Measurements from ENCODE around the gene RFC2.
"Not testable (repeated sequence)": the region's sequence is repeated elsewhere in the genome, so short reads cannot be mapped to it uniquely, and the experiment has no call there.

RFC2 gene

DNA sequence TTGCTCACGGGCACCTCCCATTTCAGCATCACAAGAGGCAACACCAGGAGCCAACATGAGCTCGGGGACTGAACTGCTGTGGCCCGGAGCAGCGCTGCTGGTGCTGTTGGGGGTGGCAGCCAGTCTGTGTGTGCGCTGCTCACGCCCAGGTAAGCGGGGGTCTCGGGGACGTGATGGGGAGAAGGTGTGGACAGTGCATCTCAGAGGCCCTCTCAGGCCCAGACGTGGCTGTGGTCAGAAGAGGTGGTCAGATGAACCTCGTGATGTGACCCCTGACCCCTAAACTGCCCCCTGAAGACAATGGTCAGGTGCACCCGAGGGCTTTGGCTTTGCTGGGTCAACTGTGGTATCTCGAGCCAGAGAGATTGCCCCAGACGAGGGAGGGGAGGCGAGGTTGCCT is 38.3 kb downstream of the RFC2 start:
- DNase-seq = no peak

DNA sequence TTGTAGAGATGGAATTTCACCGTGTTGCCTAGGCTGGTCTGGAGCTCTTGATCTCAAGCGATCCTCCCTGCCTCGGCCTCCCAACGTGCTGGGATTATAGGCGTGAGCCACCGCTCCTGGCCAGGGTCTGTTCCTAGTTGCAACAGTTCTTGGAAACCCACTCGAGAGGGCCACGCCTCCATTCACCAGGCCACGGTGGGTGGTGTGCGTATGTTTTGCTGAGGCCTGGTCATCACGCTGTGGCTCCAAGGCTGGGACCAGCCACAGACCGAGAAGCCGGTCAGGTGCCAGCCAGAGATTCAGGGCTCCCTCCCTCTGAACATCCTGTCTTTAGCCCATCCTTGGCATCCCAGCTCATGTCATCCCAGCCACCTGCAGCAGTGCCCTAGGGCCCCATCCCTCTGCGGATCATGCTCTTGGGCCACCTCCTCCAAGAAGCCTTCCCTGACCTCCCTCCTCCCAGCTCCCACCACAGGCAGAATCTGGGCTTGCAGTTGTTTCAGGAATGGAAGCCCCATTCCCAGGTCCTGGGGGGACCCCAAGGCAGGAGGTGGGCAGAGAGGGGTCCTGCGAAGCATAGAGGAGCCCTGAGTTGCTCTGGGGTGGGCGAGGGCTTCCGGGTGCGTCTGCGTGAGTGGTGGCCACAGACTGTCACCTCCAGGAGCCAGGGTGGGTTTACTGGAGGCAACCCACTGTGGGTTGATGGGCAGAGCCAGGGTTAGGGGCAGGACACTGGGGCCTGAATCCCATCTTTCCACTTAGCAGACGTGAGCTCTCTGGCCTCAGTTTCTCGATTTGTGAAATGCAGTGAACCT is 39.2 kb downstream of the RFC2 start:
- no peak for DNase-seq

DNA sequence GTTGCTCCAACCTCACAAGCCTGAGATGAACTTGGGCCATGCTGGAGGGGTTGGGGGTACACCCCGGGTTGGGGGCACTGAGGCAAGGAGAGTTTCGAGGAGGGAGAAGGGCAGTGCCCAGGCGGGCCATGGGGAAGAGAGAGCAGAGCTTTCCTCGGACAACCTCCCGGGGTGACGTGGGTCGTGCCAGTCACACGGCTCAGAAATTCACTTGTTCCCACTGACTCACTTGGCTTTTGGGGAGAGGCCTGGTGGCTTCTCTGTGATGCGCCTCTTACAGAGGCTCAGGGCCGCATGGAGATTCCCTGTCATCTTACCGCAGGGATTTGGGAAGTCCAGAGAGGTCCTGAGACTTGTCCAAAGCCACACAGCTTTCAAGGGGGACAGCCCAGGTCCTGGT is 41.5 kb downstream of the RFC2 start:
- DNase-seq = no peak

DNA sequence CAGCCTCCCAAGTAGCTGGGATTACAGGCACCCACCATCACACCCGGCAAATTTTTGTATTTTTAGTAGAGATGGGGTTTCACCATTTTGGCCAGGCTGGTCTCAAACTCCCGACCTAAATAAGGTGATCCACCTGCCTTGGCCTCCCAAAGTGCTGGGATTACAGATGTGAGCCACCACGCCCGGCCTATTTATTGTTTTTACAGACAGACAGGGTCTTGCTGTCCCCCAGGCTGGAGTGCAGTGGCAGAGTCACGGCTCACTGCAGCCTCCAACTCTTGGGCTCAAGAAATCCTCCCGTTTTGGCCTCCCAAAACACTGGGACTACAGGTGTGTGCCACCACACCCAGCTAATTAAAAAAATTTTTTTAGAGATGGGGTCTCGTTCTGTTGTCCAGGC is 46.0 kb downstream of the RFC2 start:
- DNase-seq = not testable (repeated sequence)

DNA sequence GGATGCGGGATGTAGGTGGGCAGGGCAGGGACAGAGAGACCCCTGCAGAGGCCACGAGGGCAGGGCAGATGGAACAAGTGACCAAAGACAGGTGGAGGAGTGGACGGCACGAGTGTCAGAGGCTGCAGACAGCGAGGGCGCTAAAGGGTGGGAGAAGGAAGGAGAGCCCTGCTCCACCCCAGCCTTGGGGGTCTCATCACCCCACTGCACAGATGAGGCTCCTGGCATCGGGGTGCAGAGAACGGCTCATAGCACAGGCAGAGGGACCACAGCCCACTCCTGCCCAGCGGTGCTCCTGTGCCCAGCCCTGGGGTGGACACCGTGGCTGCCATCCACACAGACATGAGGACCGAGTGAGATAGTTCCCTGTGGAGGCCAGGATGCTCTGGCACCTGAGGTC is 46.6 kb downstream of the RFC2 start:
- no peak for DNase-seq

DNA sequence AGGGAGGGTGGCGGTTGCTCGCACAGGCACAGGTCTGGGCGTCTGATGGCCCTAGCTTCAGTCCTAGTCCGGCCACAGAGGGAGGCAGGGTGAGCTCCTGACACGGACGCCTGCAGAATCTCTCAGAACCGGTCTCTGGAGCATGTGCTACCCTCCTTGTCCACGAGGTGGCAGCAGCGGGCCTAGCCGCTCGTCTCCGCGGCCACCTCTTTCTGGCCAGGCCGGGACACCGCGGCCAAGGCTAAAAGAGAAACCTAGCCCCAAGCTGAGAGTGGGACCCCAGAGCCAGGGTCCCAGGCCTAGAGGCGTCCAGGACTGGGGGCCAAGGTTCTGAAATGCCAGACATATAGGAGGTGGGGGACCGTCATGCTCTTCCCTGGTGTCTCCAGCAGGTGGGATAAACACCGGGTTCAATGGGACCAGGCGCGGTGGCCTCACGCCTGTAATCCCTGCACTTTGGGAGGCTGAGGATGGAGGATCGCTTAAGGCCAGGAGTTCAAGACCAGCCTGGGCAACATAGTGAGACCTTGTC is 47.5 kb downstream of the RFC2 start:
- peak; percentile 58 to 77 (median 68) for DNase-seq

DNA sequence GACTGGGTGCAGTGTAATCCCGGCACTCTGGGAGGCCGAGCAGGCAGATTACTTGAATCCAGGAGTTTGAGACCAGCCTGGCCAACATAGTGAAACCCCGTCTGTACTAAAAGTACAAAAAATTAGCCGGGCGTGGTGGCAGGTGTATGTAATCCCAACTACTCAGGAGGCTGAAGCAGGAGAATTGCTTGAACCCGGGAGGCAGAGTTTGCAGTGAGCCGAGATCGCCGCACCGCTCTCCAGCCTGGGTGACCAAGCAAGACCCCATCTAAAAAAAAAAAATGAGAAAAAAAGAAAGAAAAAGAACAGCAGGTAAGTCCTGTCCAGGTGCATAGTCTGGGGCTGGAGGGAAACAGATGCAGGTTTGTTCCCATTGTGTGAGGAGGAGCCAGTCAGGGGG is 48.1 kb downstream of the RFC2 start:
- DNase-seq = not testable (repeated sequence)

DNA sequence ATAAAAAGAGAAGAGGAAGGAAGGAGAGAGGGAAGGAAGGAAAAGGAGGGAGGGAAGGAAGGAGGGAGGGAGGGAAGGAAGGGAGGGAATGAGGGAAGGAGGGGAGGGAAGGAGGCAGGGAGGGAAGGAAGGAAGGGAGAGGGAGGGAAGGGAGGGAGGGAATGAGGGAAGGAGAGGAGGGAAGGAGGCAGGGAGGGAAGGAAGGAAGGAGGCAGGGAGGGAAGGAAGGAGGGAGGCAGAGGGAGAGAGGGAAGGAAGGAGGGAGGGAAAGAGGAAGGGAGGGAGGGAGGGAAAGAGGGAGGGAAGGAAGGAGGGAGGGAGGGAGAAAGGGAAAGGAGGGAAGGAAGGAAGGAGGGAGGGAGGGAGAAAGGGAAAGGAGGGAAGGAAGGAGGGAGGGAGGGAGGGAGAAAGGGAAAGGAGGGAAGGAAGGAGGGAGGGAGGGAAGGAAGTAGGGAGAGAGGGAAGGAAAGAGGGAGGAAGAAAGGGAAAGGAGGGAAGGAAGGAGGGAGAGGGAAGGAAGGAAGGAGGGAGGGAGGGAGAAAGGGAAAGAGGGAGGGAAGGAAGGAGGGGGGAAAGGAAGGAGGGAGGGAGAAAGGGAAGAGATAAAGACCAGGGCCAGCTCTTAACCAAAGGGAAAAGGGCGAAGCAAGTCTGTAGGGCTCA is 50.1 kb downstream of the RFC2 start:
- DNase-seq = no peak

DNA sequence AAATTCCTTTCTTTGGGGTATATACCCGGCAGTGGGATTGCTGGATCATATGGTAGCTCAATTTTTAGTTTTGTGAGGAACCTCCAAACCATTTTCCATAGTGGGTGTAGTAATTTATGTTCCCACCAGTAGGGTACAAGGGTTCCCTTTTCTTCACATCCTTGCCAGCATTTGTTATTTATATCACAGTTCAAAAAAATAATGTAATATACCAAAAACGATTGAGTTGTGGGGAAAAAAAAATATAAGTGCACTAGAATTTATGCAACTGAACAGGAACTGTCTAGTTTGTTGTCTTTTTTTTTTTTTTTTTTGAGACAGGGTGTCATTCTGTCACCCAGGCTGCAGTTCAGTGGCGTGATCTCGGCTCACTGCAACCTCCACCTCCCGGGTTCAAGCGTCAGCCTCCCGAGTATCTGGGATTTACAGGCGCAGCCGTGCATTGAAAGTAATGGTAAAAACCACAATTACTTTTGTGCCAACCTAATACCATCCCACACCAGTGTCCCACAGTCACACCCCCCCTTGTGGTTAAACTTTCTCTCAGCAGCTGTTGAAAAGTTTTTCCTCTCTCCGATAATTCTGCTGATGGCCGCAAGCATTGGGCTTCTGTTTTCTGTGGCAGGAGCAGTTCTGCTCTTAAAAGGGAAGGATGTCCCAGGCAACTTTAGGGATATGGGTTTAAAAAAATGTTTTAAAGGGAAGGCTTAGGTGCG is 51.2 kb downstream of the RFC2 start:
- no peak for DNase-seq

DNA sequence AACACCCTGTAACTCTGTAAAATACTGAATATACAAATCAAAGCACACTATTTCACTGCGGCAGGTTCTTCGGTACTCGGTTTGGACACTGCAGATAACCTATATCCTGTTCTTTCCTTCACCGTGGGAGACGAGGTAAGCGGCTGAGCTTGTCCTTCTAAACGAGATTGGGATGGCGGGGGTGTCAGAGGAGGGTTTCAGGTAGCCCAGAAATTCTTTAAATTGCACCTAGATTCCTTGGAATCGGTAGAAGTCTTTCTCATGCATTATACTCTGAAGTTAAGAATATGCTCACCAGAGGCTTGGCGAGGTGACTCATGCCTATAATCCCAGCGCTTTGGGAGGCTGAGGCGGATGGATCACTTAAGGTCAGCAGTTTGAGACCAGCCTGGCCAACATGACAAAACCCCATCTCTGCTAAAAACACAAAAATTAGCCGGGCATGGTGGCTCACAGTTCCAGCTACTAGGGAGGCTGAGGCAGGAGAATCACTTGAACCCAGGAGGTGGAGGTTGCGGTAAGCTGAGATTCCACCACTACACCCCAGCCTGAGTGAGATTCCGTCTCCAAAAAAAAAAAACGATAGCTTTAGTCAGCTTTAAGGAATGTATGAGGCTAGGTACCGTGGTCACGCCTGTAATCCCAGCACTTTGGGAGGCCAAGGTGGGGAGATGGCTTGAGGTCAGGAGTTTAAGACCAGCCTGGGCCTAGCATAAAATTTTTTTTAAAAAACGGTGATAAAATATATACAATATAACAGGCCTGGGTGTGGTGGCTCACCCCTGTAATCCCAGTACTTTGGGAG is 54.4 kb downstream of the RFC2 start:
- no peak for DNase-seq

DNA sequence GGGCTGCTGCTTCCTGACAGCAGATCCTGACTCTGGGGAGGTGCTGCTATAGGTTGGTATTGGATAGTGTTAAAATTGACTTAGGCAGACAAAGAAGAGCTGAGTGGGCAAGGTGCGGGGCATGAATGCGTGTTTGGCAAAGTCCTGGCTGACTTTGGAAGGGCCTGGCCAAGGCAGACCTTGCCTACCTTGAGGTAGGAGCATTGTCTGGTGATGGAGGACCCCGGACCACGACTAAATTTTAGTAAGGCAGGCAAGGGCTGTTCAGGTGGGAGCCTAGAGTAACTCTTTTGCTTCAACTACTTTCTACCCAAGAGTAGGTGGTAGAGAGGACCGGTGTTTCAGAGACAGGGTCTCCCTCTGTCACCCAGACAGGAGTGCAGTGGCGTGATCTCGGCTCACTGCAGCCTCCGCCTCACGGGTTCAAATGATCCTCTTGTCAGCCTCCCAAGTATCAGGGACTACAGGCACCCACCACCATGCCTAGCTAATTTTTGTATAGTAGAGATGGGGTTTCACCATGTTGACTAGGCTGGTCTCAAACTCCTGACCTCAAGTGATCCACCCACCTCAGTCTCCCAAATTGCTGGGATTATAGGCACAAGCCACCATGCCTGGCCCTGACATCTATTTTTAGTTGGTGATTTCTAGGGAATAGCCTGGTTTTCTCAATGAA is 56.6 kb downstream of the RFC2 start:
- DNase-seq = no peak

DNA sequence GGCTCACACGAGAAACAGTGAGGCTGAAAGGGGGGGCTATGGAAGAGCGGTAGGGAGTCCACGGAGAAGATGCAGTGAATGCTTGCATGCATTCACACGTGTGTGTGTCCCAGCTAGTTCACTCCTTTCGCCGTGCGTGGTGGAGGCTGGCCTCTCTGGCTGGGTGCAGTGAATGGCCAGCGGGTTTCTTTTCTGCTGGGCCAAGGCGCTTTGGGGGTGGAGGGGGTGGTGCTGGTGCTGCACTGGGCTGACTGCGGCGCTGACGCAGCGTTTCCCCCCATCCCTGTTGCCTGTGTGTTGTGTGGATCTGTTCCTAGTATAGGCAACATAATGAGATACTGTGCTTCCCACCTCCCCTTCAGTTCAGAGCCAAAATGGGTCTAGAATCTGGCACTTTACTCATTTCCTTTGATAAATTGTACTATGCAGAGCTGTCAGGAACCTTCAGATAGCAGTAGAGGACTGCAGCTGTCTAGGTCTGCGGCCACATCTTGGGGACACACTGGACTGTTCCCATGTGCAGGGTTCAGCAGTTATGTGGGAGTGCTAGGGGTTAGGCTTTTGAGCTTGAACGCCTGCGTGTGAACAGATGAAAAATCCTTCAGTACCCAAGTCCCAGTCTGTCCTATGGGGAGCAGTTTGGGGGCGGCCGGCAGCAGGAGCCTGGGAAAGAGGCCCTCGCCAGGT is 58.1 kb downstream of the RFC2 start:
- DNase-seq = not testable (repeated sequence)

DNA sequence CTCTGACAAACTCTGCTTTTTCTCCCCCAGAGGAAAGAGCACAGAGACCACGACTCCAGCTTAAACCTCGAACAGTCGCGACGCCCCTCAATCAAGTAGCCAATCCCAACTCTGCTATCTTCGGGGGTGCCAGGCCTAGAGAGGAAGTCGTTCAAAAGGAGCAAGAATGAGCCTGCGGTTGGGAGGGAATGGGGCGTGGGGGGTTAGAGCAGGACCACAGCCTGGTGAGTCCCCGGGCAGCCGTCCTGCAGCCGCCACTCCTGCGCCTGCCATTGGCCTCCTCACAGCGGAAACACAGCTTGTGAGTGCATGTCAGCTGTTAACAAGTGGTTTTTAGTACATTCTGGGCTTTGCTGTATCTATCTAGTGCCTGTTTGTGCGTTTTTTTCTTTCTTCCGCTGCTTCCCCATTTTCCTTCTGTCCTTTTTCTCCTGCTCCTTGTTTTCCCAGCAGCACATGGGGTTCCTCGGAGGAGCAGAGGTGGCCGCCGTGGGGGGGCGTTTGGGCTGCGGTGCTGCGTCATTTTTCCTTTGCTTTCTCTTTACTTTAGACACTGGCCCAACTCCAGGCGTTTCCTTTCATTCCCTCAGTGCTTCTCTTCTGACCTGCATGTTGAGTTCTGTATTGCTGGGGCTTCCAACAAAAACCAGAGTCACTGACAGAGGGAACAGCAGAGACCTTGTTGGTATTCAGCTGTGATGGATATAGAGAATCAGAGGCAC is 58.9 kb downstream of the RFC2 start:
- not testable (repeated sequence) for DNase-seq

DNA sequence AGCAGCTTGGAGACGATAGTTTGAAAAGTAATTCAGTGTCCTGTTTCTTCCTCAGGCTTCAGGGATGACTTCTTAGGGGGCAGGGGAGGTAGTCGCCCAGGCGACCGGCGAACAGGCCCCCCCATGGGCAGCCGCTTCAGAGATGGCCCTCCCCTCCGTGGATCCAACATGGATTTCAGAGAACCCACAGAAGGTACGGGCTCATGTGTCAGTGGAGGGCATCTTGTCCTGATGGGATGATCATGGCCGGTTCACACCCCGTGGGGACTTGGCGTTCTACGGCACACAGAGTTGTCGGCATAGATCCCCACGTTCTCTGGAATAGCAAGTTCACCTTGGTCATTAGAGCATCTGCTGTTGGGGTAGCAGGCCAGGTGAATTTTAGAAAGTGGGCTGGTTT is 59.5 kb downstream of the RFC2 start:
- no peak for DNase-seq

DNA sequence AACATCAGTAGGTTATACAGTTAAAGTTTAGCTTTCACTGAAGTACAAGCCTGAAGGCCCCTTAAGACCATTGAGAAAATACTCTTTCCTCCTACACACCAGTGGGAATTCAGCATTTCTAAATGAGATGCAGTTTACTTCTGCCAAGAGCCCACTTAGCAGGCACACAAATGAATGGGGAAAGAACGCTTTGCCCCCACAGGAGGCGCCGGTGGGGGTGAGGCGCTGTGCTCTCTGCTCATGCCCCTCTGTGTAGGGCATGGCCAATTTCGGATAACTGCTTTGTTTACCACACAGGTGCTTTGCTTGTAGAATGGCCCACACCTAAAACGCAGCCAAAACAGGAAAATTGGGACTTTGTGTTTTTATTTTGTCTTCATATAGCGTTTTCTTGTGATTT is 60.3 kb downstream of the RFC2 start:
- no peak for DNase-seq

DNA sequence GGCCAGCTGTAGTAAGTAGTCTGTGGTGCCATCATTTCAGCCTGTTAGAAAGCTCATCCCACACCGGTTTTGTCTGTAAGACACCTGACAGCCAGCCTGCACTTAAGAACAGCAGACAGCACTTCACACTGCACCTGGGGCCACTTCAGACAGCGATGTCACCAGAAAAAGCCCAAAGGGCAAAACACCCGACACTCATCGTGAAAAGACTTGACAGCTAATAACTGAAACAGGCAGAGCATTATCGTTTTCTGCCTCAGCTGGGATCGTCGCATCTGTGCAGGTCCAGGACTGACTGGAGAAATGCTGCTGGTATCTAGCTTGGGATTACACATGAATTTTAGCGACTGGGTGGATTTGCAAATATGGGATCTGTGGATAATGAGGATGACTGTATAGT is 61.1 kb downstream of the RFC2 start:
- DNase-seq = no peak

DNA sequence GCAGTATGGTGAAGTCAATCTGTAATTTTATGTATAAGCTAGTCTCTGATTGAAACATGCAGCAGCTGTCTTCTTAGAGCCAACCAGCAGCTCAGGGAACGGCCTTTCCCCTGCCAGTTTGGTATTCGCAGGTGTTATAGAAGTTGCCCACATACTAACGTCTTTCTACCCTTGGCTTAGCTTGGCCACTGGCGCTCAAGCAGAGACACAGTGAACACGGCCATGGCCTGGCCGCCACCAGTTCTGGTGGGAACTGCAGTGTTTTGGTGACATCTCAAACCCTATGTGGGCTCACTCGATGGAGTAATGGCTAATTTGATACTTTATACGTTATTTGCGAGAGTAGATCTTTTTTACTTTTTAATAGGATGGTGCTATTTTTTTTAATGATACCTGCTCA is 63.0 kb downstream of the RFC2 start:
- no peak for DNase-seq

DNA sequence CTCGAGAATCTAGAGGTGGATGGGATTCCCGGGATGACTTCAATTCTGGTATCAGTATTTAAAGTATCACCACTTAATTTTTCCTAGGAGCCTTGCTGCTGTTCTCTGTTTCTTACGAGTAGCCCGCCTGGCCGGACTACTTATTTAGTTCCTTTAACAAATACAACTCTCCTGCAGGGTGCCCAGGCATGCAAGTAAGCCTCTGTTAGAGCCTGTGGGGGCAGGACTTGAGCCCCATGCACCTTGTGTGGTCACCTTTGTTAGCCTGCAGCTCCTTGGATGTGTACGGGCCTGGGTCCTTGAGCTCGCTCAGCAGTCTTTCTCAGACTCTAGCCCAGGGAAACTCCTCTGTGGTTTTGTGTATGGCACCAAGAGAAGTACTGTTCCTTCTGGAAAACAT is 63.9 kb downstream of the RFC2 start:
- no peak for DNase-seq

DNA sequence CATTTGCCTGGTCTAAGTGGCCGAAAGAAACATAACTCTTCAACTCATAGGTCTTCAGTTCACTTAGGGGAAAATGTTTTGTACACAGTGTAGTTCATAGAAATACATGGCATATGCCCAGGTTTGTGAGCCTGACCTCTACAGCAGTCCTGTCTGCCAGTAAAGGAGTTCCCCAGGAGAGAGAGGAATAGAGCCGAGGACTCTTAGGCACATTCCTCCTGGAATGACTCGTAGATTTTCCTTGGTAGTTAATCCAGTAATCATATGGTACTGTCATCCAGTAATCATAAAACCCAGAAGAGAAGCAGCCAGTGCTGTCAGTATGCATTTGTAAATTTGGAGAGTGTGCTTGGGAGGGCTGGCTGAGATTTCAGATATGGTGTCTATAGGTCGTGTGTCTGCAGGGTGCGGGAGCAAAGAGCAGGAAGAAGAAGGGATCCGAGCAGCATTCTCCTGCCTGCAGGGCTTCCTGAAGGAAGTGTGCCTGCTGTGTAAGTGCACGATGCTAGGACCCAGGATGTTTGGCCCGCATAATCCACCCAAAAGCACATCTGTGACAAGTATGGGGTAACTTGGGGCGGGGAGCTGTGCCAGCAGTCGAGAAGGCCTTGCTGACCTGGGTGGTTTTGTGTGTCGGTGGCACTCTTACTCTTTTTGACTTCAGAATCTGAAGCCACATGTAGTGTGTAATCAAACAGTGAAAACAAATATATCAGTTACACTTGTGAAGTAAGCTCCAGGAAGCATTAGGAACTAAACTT is 66.1 kb downstream of the RFC2 start:
- DNase-seq = no peak

DNA sequence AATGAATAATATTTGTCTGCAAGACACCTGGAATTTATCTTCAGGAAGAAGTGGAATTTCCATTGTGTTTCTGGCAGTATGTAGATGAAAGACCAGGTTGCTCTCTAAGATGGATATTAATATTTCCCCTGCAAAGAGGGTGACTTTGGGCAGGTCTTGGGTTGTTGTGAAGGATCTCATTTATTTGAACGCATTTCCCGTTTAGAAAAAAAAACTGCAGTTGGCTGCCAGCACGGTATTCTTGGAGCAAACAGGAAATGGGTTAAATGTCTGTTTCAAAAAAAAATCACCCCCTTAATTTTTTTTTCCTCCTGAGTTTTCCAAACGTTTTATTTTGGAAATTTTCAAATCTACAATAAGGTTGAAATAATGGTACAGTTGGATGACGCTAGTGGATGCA is 68.6 kb downstream of the RFC2 start:
- DNase-seq = no peak
